SJCRH30 (cell line): ENCODE measurements around the gene USP34. TPM values are rescaled to one million over a fixed set of nuclear protein-coding genes. Genes with fewer than 3 reads are reported as not detected.
"Not testable (repeated sequence)": the region's sequence is repeated elsewhere in the genome, so short reads cannot be mapped to it uniquely, and the experiment has no call there.

Experiments used
- DNase-seq, 2 experiments: peaks; one replicate each; pipeline ENCODE4 v3.0.0-alpha.2; 2015 to 2020
- H3K27ac ChIP-seq: fragments of 250-450 bp; sonication (Bioruptor Pico); 2 replicates; pipeline ENCODE4 v1.5.1; 2020; ENCODE audit warnings: mild to moderate bottlenecking, moderate library complexity
- H3K27me3 ChIP-seq: fragments of 250-450 bp; sonication (Bioruptor Pico); 2 replicates; pipeline ENCODE4 v1.5.1; 2020; ENCODE audit warnings: mild to moderate bottlenecking, moderate library complexity
- H3K36me3 ChIP-seq: fragments of 250-450 bp; sonication (Bioruptor Pico); 2 replicates; pipeline ENCODE4 v1.5.1; 2020; ENCODE audit warnings: mild to moderate bottlenecking, moderate library complexity
- H3K4me1 ChIP-seq: fragments of 250-450 bp; sonication (Bioruptor Pico); 2 replicates; pipeline ENCODE4 v1.5.1; 2020; ENCODE audit warnings: mild to moderate bottlenecking, moderate library complexity
- H3K4me3 ChIP-seq: fragments of 250-450 bp; sonication (Bioruptor Pico); 2 replicates; pipeline ENCODE4 v1.5.1; 2020; ENCODE audit warnings: mild to moderate bottlenecking, moderate library complexity
- H3K9me3 ChIP-seq: fragments of 250-450 bp; sonication (Bioruptor Pico); replicated peaks from 2 replicates; pipeline ENCODE4 v1.5.1; 2020; ENCODE audit warnings: mild to moderate bottlenecking, moderate library complexity
- total RNA-seq: library from RNA; depleted of rRNA; stranded (reverse); fragments of >200 nt; shearing (Covaris generic); gene quantifications from 2 replicates; pipeline ENCODE4 v1.2.3, GENCODE V29; 2014

USP34 gene
- total RNA-seq, 1 experiment from 2014 or later, result 133 TPM

GRCh38 chr2:61220768-61221167 lies 250.1 kb downstream of the USP34 start:
- Histone ChIP-seq H3K27ac (no peak overlapping the region), H3K4me3 (no peak overlapping the region), H3K36me3 (peaks cover 40% of the 10 kb centered on the region), H3K27me3 (no peaks in the 10 kb centered on the region), H3K9me3 (no peaks in the 10 kb centered on the region; the same call in 1 of the 2 replicates), H3K4me1 (no peaks in the 10 kb centered on the region)
- DNase-seq, result no peak

GRCh38 chr2:61218817-61219170 lies 252.1 kb downstream of the USP34 start:
- H3K9me3 ChIP-seq, result no peaks in the 10 kb centered on the region
- H3K36me3 ChIP-seq, result peaks cover 47% of the 10 kb centered on the region
- no peaks in the 10 kb centered on the region for H3K27me3 ChIP-seq
- no peaks in the 10 kb centered on the region for H3K4me1 ChIP-seq
- no peak overlapping the region for H3K4me3 ChIP-seq
- no peak overlapping the region for H3K27ac ChIP-seq
- DNase-seq, result no peak

- Histone ChIP-seq H3K4me3 (no peak overlapping the region), H3K27me3 (no peaks in the 10 kb centered on the region), H3K27ac (no peak overlapping the region), H3K4me1 (no peaks in the 10 kb centered on the region), H3K9me3 (no peaks in the 10 kb centered on the region), H3K36me3 (peaks cover 53% of the 10 kb centered on the region)
- no peak for DNase-seq
Measured at GRCh38 chr2:61218076-61218816, 252.6 kb downstream of the USP34 start.

- no peak overlapping the region for H3K27ac ChIP-seq
- no peaks in the 10 kb centered on the region for H3K4me1 ChIP-seq
- peaks cover 45% of the 10 kb centered on the region for H3K36me3 ChIP-seq
- no peak for DNase-seq
- no peak overlapping the region for H3K4me3 ChIP-seq
- no peaks in the 10 kb centered on the region for H3K27me3 ChIP-seq
- H3K9me3 ChIP-seq, result no peaks in the 10 kb centered on the region
Measured at GRCh38 chr2:61214171-61214570, 256.7 kb downstream of the USP34 start.

DNA sequence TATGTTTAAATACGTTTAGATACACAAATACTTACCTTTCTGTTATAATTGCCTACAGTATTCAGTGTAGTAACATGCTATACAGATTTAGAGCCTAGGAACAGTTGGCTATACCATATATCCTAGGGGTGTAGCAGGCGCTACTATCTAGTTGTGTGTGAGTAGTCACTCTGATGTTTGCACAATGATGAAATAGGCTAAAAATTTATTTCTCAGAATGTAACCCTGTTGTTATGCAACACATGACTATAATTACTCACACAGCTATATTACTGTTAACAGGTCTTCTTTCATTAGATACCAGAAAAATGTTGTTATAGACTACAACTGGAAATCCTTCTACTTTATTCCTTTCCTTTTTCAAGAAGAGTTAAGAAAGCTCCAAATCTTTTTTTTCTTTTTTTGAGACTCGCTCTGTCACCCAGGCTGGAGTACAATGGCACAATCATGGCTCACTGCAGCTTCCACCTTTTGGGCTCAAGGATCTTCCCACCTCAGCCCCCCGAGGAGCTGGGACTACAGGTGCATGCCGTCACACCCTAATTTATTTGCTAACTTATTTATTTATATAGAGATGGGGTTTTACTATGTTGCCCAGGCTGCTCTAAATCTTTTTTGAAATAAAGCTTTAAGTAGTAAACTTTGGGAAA lies 260.4 kb downstream of the USP34 start:
- H3K27me3 ChIP-seq, result no peaks in the 10 kb centered on the region
- no peak overlapping the region for H3K4me3 ChIP-seq
- H3K27ac ChIP-seq, result no peak overlapping the region
- peaks cover 58% of the 10 kb centered on the region for H3K36me3 ChIP-seq
- no peak for DNase-seq
- H3K4me1 ChIP-seq, result no peaks in the 10 kb centered on the region
- no peaks in the 10 kb centered on the region for H3K9me3 ChIP-seq

DNA sequence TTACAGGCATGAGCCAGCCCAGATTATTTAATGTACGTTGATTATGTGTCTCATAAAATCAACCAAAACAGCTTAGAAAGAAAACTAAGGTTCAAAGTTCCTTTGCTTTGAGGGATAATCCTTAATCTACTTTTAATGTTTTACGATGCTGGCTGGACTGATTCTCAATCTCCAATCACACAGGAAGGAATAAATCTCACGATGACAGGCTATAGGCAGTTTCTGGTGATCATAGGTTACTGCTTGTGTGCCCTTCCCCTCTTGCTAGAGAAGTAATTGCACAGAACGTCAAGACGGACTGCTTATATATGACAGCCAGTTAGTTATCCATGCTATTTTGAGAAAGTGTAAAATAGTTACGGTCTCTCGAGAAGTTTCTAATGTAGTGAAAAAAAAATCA lies 265.8 kb downstream of the USP34 start:
- Histone ChIP-seq H3K9me3 (no peaks in the 10 kb centered on the region), H3K27me3 (no peaks in the 10 kb centered on the region), H3K4me1 (no peaks in the 10 kb centered on the region), H3K27ac (no peak overlapping the region), H3K36me3 (peaks cover 73% of the 10 kb centered on the region), H3K4me3 (no peak overlapping the region)
- no peak for DNase-seq

DNA sequence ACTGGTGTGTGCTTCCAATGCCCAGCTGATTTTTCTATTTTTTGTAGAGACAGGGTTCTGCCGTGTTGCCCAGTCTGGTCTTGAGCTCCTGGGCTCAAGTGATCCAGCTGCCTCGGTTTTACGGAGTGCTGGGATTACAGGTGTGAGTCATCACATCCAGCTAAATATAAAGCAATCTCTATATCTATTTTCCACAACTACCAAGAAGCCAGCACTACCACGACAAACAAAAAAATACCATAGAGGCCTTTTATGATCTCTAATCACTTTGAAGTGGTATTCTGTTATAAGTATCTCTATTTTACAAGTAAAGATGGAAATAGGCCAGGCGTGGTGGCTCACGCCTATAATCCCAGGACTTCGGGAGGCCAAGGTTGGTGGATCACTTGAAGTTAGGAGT lies 274.2 kb downstream of the USP34 start:
- H3K4me1 ChIP-seq, result no peaks in the 10 kb centered on the region
- H3K9me3 ChIP-seq, result no peaks in the 10 kb centered on the region
- H3K27me3 ChIP-seq, result no peaks in the 10 kb centered on the region
- no peak overlapping the region for H3K27ac ChIP-seq
- H3K36me3 ChIP-seq, result peaks cover 51% of the 10 kb centered on the region
- no peak for DNase-seq
- H3K4me3 ChIP-seq, result no peak overlapping the region

DNA sequence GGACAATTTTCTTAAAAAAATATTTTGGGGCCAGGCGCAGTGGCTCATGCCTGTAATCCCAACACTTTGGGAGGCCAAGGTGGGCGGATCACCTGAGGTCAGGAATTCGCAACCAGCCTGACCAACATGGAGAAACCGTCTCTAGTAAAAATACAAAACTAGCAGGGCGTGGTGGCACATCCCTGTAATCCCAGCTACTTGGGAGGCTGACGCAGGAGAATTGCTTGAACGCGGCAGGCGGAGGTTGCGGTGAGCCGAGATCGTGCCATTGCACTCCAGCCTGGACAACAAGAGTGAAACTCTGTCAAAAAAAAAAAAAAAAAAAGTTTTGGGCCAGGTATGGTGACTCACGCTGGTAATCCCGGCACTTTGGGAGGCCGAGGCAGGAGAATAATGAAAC lies 276.2 kb downstream of the USP34 start:
- not testable (repeated sequence) for DNase-seq, H3K27ac ChIP-seq, H3K4me3 ChIP-seq, H3K27me3 ChIP-seq, H3K9me3 ChIP-seq, H3K4me1 ChIP-seq
- peaks cover 59% of the 10 kb centered on the region for H3K36me3 ChIP-seq

GRCh38 chr2:61193670-61194561 lies 277.0 kb downstream of the USP34 start:
- no peak overlapping the region for H3K4me3 ChIP-seq
- no peak for DNase-seq
- no peak overlapping the region for H3K27ac ChIP-seq
- no peaks in the 10 kb centered on the region for H3K4me1 ChIP-seq
- H3K9me3 ChIP-seq, result no peaks in the 10 kb centered on the region
- H3K27me3 ChIP-seq, result no peaks in the 10 kb centered on the region
- H3K36me3 ChIP-seq, result peaks cover 59% of the 10 kb centered on the region

- Histone ChIP-seq H3K9me3 (no peaks in the 10 kb centered on the region), H3K4me1 (no peaks in the 10 kb centered on the region), H3K27me3 (no peaks in the 10 kb centered on the region), H3K36me3 (peaks cover 95% of the 10 kb centered on the region), H3K27ac (no peak overlapping the region), H3K4me3 (no peak overlapping the region)
- DNase-seq, result no peak
Measured at GRCh38 chr2:61187085-61187484, 283.8 kb downstream of the USP34 start.

GRCh38 chr2:61185231-61185728 lies 285.6 kb downstream of the USP34 start:
- H3K4me3 ChIP-seq, result no peak overlapping the region
- H3K36me3 ChIP-seq, result peaks cover 90% of the 10 kb centered on the region
- no peaks in the 10 kb centered on the region for H3K4me1 ChIP-seq
- DNase-seq, result no peak
- H3K27ac ChIP-seq, result no peak overlapping the region
- H3K27me3 ChIP-seq, result no peaks in the 10 kb centered on the region
- H3K9me3 ChIP-seq, result no peaks in the 10 kb centered on the region

DNA sequence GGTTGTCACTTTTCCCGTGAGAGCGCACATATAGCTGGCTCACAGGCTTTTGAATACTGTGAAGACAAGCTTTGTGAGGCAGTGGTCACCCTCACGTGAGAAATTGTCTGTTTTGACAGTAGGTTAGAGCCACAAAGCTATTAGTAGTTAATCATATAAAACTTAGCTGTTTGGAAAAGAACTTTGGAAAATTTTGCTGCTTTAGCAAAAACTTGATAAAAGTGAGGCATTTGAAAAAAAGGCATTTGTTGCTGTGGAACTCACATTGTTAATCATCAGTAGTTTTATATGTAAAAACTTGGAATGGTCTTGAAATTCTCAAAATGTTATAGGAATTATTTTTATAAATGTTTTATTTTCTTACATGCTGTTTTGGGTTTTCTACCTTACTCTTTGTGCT lies 286.6 kb downstream of the USP34 start:
- Histone ChIP-seq H3K9me3 (no peaks in the 10 kb centered on the region), H3K27me3 (no peaks in the 10 kb centered on the region), H3K27ac (no peak overlapping the region), H3K36me3 (peaks cover 80% of the 10 kb centered on the region), H3K4me3 (no peak overlapping the region), H3K4me1 (no peaks in the 10 kb centered on the region)
- DNase-seq, result no peak

GRCh38 chr2:61183795-61184194 lies 287.1 kb downstream of the USP34 start:
- DNase-seq, result no peak
- Histone ChIP-seq H3K4me1 (0 out of 2 replicates have a peak, but pooled peaks cover under 1% of the 10 kb centered on the region), H3K9me3 (no peaks in the 10 kb centered on the region), H3K36me3 (peaks cover 78% of the 10 kb centered on the region), H3K4me3 (no peak overlapping the region), H3K27me3 (no peaks in the 10 kb centered on the region), H3K27ac (no peak overlapping the region)

DNA sequence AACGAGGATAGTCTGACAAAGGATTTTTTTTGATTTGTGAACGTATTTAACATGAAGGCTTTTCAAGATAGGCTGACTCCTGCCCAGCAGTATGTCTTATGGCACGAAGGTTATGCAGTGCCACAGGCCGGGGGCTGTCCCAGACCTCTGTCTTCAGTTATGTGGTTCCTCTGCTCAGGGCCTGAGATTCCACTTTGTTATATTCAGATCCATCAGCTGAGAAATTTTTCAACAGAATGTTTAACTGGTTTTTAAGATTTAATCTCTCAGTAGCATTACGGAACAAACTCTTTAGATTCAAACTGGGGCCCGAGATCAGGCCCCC lies 288.9 kb downstream of the USP34 start:
- Histone ChIP-seq H3K27me3 (no peaks in the 10 kb centered on the region), H3K36me3 (peaks cover 60% of the 10 kb centered on the region), H3K9me3 (no peaks in the 10 kb centered on the region), H3K4me3 (no peak overlapping the region), H3K4me1 (peaks cover 10% of the 10 kb centered on the region; the same call in 1 of the 2 replicates), H3K27ac (no peak overlapping the region)
- DNase-seq, result no peak
